Left hindlimb (tissue), 1 donor: ENCODE data around the gene MPPE1.

ENCODE experiments used
- DNase-seq: peaks from one replicate; pipeline ENCODE4 v3.0.0-alpha.2; 2018

The MPPE1 gene

GRCh38 chr18:11851146-11851805 lies 56.8 kb downstream of the MPPE1 start, which contains the start of gene CHMP1B:
TSS of gene CHMP1B (plus strand) at chr18:11851413. CDS start at chr18:11851512, 99 bp downstream.
- DNase-seq: peak; percentile 98

DNA sequence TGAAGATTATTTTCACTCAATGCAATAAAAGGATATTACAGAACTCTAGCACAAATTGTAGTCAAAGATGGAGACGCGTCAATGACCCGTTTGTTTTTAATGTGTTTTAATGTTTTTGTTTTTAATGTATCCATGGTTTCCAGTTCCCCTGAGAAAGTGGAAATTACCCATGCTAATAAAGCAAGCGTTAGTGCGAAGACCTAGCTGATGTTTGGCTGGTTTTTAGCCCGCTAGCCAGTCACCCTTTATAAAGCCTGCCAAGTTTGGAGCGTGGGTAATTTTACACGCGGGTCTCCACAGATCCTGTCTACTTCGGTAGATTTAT lies 57.3 kb downstream of the MPPE1 start:
- DNase-seq: no peak

DNA sequence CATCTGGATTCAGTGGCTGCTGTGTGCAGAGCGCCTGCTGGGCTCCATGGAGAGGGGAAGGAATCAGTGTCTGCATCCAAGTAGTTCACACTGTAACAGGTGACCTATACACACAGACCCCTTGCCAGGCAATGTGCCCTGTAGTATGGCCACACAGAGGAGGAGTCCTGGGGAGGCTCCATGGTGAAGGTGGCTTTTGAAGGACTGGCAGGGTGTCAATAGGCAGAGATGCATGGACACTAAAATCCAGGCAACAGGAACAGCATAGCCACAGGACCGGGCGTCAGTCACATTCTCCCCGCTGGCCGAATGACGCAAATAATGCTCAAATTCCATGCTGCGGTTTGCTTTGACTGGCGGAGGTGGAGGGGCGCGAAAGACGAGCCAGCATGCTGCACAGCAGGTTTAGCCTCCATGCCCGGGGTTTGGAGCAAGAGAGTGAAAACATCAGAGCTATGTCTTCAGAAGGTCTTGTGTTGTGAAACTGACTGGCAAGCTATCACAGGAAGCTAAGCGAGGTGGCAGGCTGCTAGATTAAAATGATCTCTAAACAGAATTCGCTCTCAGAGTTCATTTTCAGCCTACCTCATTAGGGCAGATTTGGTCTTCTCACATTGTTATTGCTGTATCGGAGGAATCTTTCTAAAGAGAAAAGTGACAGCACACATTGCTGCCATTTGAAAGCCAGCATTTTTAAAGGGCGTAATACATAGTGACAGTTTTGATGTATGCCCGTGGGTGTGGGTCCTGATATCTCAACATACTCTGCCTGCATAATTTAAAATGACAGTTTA lies 58.1 kb downstream of the MPPE1 start:
- DNase-seq: peak; percentile 76

GRCh38 chr18:11849279-11849678 lies 58.8 kb downstream of the MPPE1 start:
- DNase-seq: no peak

GRCh38 chr18:11847811-11848210 lies 60.3 kb downstream of the MPPE1 start:
- no peak for DNase-seq

DNA sequence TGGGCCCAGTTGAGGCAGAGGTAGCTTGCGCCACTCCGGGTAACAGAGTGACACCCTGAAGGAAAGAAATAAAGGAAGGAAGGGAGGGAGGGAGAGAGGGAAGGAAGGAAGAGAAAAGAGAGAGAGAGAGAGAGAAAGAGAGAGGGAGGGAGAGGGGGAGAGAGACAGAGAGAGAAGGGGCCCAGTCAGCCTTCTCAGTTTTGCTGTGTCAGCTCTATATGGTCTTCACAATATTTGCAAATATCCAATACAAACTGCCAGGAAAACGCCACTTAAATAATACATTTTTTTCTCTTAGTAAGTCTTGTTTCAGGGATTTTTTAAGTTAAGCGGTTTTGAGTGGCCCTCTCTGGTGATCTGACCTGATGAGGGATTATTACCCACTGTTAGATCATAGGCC lies 62.5 kb downstream of the MPPE1 start:
- no peak for DNase-seq

GRCh38 chr18:11844436-11844835 lies 63.7 kb downstream of the MPPE1 start:
- DNase-seq: no peak

- DNase-seq: no peak
These were observed 65.6 kb downstream of the MPPE1 start for GRCh38 chr18:11842562-11842961.

- DNase-seq: no peak
These were observed 67.6 kb downstream of the MPPE1 start for GRCh38 chr18:11840493-11840892.

DNA sequence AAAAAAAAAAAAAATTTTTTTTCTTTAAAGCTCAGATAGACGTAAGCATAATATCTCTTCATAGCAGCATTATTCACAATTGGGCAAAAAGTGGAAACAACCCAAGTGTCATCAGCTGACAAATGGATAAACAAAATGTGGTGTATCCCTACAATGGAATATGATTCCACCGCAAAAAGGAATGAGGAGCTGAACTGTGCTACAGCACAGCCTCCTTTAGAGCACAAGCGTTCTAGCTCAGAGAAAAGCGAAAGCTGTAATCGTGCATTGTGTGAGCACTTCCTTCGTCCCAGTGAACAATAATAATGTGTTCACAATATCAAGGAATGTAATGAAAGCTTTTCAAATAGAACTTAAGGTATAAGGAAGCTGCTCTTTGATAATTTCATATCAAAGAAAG lies 68.6 kb downstream of the MPPE1 start:
- no peak for DNase-seq

DNA sequence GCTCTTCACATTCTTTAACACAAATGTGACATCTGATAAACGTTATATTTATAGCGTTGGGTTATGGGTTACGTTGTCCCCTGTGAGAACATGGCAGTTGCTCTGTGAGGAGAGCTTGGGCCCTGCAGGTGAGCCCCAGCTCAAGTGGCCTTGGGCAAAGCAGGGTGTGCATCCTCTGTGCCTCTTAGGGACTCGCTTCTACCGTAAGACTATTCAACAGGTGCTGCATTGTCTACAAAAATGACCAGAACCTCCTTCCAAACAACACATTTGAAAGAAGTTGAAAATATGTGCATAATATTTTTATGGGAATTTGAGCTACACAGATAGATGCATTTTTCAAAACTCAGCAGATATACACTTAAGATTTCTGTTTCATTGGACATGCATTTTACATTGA lies 73.3 kb downstream of the MPPE1 start:
- DNase-seq: no peak
